HEK293 (cell line): ENCODE measurements around the gene HS3ST4.
"Not testable (repeated sequence)": the region's sequence is repeated elsewhere in the genome, so short reads cannot be mapped to it uniquely, and the experiment has no call there.

Experiments
- CTCF ChIA-PET: fragments of 350-600 bp; formaldehyde crosslinking; extraction: SDS; loops from one replicate; lab custom pipeline; 2021; ENCODE audit warnings: antibody characterized with exemption; lab: Yijun Ruan, JAX
- POLR2A ChIA-PET: fragments of 300-600 bp; formaldehyde crosslinking; extraction: SDS; loops from one replicate; lab custom pipeline; 2020; ENCODE audit warnings: antibody characterized with exemption, inconsistent platforms; lab: Yijun Ruan, JAX
- H3K27ac ChIP-seq: fragments of 200-500 bp; sonication (Bioruptor generic); 2 replicates; pipeline ENCODE4 v1.5.1; 2014; ENCODE audit warnings: low read depth, low read length, control low read depth, inconsistent platforms; ENCODE audit errors: extremely low read depth
- H3K36me3 ChIP-seq, 2 experiments: fragments of 200-500 bp in 1 of 2; sonication (Bioruptor generic) in 1 of 2; 1 replicate in 1 of 2; 2 replicates in 1 of 2; pipeline ENCODE4 v1.5.1; 2014 to 2017; ENCODE audit warnings: inconsistent platforms in 2 of 2, low read length in 2 of 2; ENCODE audit not compliant: control insufficient read depth in 2 of 2, insufficient read depth in 1 of 2
- H3K4me1 ChIP-seq: fragments of 200-500 bp; sonication (Bioruptor generic); 2 replicates; pipeline ENCODE4 v1.5.1; 2014; ENCODE audit warnings: mild to moderate bottlenecking, low read length, inconsistent platforms; ENCODE audit not compliant: control insufficient read depth, insufficient read depth
- H3K4me3 ChIP-seq: 2 replicates; pipeline ENCODE4 v1.5.1; 2011; ENCODE audit warnings: low read depth, mild to moderate bottlenecking, control low read depth, low read length, moderate library complexity
- H3K9me3 ChIP-seq: fragments of 200-500 bp; sonication (Bioruptor generic); 2 replicates; pipeline ENCODE4 v1.5.1; 2014; ENCODE audit warnings: low read depth, low read length, inconsistent platforms; ENCODE audit not compliant: control insufficient read depth, insufficient read depth
- KLF10 ChIP-seq: fragments of 450-650 bp; IDR thresholded peaks from 2 replicates; pipeline ENCODE4 v1.5.1; 2018; ENCODE audit warnings: missing biosample characterization, mild to moderate bottlenecking, missing genetic modification characterization
- MEIS1 ChIP-seq: sonication (generic); formaldehyde crosslinking; IDR thresholded peaks from 2 replicates; pipeline ENCODE4 v1.8.1; 2022; ENCODE audit warnings: missing genetic modification reagents, mild to moderate bottlenecking, borderline replicate concordance
- PRDM2 ChIP-seq: fragments of 450-650 bp; formaldehyde crosslinking; IDR thresholded peaks from 2 replicates; pipeline ENCODE4 v1.5.1; 2016; ENCODE audit warnings: missing biosample characterization, missing genetic modification characterization, borderline replicate concordance
- ZBTB44 ChIP-seq: fragments of 450-650 bp; IDR thresholded peaks from 2 replicates; pipeline ENCODE4 v1.5.1; 2018; ENCODE audit warnings: missing biosample characterization, mild to moderate bottlenecking, missing genetic modification characterization
- ZNF133 ChIP-seq: fragments of 450-650 bp; formaldehyde crosslinking; IDR thresholded peaks from 2 replicates; pipeline ENCODE4 v1.5.1; 2016; ENCODE audit warnings: missing biosample characterization, missing genetic modification characterization
- ZNF350 ChIP-seq: fragments of 450-650 bp; formaldehyde crosslinking; IDR thresholded peaks from 2 replicates; pipeline ENCODE4 v1.5.0; 2017; ENCODE audit warnings: missing biosample characterization, mild to moderate bottlenecking, missing genetic modification characterization
- ZNF555 ChIP-seq: fragments of 450-650 bp; formaldehyde crosslinking; conservative IDR thresholded peaks from 2 replicates; pipeline ENCODE4 v1.5.1; 2017; ENCODE audit warnings: missing biosample characterization, mild to moderate bottlenecking, missing genetic modification characterization, inconsistent platforms
- ZNF623 ChIP-seq: fragments of 450-650 bp; formaldehyde crosslinking; IDR thresholded peaks from 2 replicates; pipeline ENCODE4 v1.5.1; 2016; ENCODE audit warnings: missing biosample characterization, missing genetic modification characterization
- ZNF660 ChIP-seq: fragments of 450-650 bp; IDR thresholded peaks from 2 replicates; pipeline ENCODE4 v1.5.1; 2018; ENCODE audit warnings: missing biosample characterization, mild to moderate bottlenecking, missing genetic modification characterization
- ZNF785 ChIP-seq: fragments of 450-650 bp; formaldehyde crosslinking; IDR thresholded peaks from 2 replicates; pipeline ENCODE4 v1.5.1; 2016; ENCODE audit warnings: missing biosample characterization, missing genetic modification characterization
- ZSCAN18 ChIP-seq: fragments of 450-650 bp; formaldehyde crosslinking; IDR thresholded peaks from 2 replicates; pipeline ENCODE4 v1.5.1; 2016; ENCODE audit warnings: missing biosample characterization, missing genetic modification characterization
- ZSCAN4 ChIP-seq: fragments of 450-650 bp; formaldehyde crosslinking; IDR thresholded peaks from 2 replicates; pipeline ENCODE4 v1.5.1; 2017; ENCODE audit warnings: missing biosample characterization, missing genetic modification characterization
- ZSCAN5A ChIP-seq: fragments of 450-650 bp; formaldehyde crosslinking; IDR thresholded peaks from 2 replicates; pipeline ENCODE4 v1.5.1; 2016; ENCODE audit warnings: missing biosample characterization, missing genetic modification characterization
- TF ChIP-seq, protein P1 (sequence below): fragments of 450-650 bp; formaldehyde crosslinking; IDR thresholded peaks from 2 replicates; pipeline ENCODE4 v1.5.1; 2016; ENCODE audit warnings: missing biosample characterization, missing genetic modification characterization

Gene HS3ST4

GRCh38 chr16:25771812-25772568 is 80.2 kb downstream of the HS3ST4 start:
- Histone ChIP-seq H3K36me3 (no peaks in the 10 kb centered on the region), H3K4me1 (no peaks in the 10 kb centered on the region), H3K4me3 (no peak overlapping the region), H3K27ac (no peak overlapping the region), H3K9me3 (no peaks in the 10 kb centered on the region)
- TF ChIP-seq KLF10 (no peak), ZNF785 (tag by site-specific recombination) (no peak), ZNF623 (tag by site-specific recombination) (no peak), ZNF350 (tag by site-specific recombination) (no peak), ZNF660 (tag by site-specific recombination) (no peak), ZNF133 (tag by site-specific recombination) (no peak), ZSCAN18 (tag by site-specific recombination) (no peak), ZBTB44 (tag by site-specific recombination) (no peak), ZNF555 (tag by site-specific recombination) (no peak)
- TF ChIP-seq, protein P1, sequence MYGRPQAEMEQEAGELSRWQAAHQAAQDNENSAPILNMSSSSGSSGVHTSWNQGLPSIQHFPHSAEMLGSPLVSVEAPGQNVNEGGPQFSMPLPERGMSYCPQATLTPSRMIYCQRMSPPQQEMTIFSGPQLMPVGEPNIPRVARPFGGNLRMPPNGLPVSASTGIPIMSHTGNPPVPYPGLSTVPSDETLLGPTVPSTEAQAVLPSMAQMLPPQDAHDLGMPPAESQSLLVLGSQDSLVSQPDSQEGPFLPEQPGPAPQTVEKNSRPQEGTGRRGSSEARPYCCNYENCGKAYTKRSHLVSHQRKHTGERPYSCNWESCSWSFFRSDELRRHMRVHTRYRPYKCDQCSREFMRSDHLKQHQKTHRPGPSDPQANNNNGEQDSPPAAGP = no peak
- POLR2A ChIA-PET = no interaction called here
- CTCF ChIA-PET = no interaction called here

- POLR2A ChIA-PET, H3K4me3 ChIP-seq, CTCF ChIA-PET, H3K4me1 ChIP-seq, H3K36me3 ChIP-seq, H3K9me3 ChIP-seq, H3K27ac ChIP-seq: not testable (repeated sequence)
Measured at GRCh38 chr16:25776214-25776613, 84.5 kb downstream of the HS3ST4 start.

DNA sequence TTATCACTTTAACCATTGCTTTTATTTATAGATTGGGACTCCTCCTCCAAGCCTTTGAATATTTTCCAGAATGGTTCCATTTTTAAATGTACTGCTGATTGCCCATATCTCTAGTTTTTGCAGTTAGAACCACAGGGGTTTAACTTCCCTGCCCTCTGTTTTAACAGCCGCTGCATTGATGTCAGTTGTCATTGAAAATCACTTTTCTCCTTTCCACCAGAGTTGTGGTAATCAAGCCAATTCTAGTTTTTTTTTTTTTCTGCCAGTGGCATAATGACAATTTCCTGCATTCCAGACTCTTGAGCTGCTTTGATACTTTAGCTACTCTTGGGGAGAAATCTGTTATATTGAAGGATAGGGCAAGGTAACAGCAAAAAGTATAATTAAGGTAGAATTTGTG is 91.5 kb downstream of the HS3ST4 start:
- H3K9me3 ChIP-seq = no peaks in the 10 kb centered on the region
- TF ChIP-seq PRDM2 (tag by site-specific recombination) (no peak), MEIS1 (CRISPR knock-in tag) (no peak), ZSCAN5A (tag by site-specific recombination) (no peak), ZSCAN4 (tag by site-specific recombination) (no peak)
- TF ChIP-seq, all 188 proteins: peak for 0
- CTCF ChIA-PET = no interaction called here
- H3K4me3 ChIP-seq = no peak overlapping the region
- H3K27ac ChIP-seq = no peak overlapping the region
- H3K36me3 ChIP-seq = no peaks in the 10 kb centered on the region
- no peaks in the 10 kb centered on the region for H3K4me1 ChIP-seq
- POLR2A ChIA-PET = no interaction called here
